ENCODE results near the gene CFAP20DC.
"Not testable (repeated sequence)": the region's sequence is repeated elsewhere in the genome, so short reads cannot be mapped to it uniquely, and the experiment has no call there.

CFAP20DC gene

DNA sequence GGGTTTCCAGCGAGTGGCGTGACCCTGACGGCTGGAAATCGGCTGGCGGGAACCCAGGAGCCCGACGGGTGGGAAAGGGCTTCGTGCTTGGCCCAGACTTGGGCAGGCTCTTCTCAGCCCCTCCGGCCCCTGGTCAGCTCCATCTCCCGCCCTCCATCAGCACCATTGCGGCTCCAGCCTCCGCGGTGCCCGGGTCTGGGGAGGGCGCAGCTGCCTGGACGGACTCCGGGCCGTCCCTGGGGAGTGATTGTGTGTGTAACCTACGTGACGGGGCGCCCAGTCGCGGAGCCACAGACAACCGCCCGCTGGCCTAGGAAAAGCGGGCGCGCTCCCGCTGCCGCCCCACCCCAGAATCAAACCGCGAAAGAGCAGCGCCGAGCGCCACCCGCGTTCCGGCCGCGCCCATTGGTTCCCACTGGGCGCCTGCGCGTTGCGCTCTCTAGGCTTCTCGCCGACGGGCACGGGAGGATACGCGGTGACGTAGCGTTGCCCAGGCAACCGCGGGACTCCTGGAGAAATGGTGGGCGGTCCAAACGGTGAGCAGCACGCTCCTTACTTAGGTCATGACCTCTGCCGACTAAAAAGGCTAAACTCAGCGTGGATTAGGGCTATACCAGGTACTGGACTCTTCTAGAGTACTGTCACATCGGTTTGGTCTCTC lies at the start of gene CFAP20DC:
TSS of gene CFAP20DC (minus strand) at position 355 of the 661 bp plus-strand sequence. CDS start 394 bp downstream, outside the sequence.
- peak; percentile 63 to 80 (median 76) for DNase-seq (ENCODE audit: low read depth in 2 of 3, low spot score in 2 of 3)

GRCh38 chr3:59098516-59098915 lies 48.7 kb upstream of the CFAP20DC start:
- not testable (repeated sequence) for DNase-seq (ENCODE audit: low read depth in 2 of 3, low spot score in 2 of 3)

- DNase-seq (ENCODE audit: low read depth in 2 of 3, low spot score in 2 of 3): no peak
Observed at GRCh38 chr3:59094446-59094845, 44.6 kb upstream of the CFAP20DC start.

- no peak for DNase-seq (ENCODE audit: low read depth in 2 of 3, low spot score in 2 of 3)
Observed at GRCh38 chr3:59093521-59093920, 43.7 kb upstream of the CFAP20DC start.

DNA sequence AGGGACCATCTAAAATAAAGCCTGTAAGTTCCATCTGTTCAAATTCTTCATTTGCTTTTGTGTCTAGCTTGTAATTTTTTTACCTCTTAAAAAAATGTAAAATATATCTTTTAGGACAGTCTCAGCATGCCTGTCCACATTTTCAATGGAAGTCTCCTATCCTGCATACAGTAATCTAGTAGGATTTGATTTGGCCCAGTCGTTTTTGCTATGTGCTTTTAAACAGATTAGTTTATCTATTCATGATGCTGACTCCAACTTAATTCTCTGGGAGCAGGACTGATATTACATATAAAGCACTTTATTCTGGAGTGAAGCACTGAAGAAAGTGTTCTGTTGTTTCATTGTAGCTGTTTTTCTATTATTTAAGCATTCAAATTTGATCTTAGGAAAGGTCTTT lies 38.9 kb upstream of the CFAP20DC start:
- DNase-seq (ENCODE audit: low read depth in 2 of 3, low spot score in 2 of 3): no peak

- DNase-seq (ENCODE audit: low read depth in 2 of 3, low spot score in 2 of 3): no peak
Observed at GRCh38 chr3:59085976-59086375, 36.2 kb upstream of the CFAP20DC start.

- no peak for DNase-seq (ENCODE audit: low read depth in 2 of 3, low spot score in 2 of 3)
Observed at GRCh38 chr3:59084583-59084982, 34.8 kb upstream of the CFAP20DC start.

- DNase-seq (ENCODE audit: low read depth in 2 of 3, low spot score in 2 of 3): no peak
Observed at GRCh38 chr3:59082106-59082505, 32.3 kb upstream of the CFAP20DC start.

DNA sequence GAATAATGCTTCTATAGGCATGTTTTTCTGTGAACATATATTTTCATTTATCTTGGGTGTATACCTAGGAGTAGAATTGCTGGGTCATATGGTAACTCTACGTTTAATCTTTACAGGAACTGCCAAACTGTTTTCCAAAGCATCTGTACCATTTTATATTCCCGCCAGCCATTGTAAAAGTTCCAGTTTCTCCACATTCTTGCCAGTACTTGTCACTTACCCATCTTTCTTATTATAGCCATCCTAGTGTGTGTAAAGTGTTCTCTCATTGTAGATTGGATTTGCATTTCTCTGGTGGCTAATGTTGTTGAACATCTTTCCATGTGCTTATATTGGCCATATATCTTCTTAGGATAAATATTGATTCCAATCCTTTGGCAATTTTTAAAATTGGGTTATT lies 31.2 kb upstream of the CFAP20DC start:
- DNase-seq (ENCODE audit: low read depth in 2 of 3, low spot score in 2 of 3): no peak

DNA sequence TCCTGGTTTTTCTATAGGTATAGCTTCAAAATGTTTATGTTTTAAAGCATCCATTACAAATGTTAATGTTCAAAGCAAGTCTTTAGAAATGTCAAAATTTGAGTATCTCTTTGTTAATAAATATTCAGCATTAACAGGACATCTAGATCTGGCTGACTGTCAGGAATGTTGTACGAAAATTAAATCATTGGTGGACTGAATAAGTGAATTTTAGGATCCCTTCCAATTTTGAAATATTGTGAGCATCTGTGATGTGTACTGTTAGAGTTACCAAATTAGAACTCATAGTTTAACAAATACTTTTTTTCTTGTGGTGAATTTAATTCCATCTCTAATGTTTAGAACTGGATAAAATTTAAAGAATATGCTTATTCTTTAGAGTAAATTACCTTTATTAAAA lies 30.1 kb upstream of the CFAP20DC start:
- DNase-seq (ENCODE audit: low read depth in 2 of 3, low spot score in 2 of 3): no peak

- no peak for DNase-seq (ENCODE audit: low read depth in 2 of 3, low spot score in 2 of 3)
Observed at GRCh38 chr3:59074764-59075163, 24.9 kb upstream of the CFAP20DC start.

DNA sequence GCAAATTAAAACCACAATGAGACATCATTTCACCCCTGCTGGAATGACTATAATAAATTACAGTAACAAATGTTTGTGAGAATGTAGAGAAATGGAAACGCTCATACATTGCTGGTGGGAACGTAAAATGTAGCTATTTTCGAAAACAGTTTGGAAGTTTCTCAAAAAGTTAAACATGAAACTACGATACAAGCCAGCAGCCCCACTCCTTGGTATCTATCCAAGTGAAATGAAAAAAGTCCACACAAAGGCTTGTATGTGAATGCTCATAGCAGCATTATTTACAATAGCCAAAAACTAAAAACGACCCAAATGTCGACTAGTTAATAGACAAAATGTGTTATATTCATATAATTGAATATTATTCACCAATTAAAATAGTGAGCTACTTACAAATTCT lies 22.9 kb upstream of the CFAP20DC start:
- DNase-seq (ENCODE audit: low read depth in 2 of 3, low spot score in 2 of 3): no peak

DNA sequence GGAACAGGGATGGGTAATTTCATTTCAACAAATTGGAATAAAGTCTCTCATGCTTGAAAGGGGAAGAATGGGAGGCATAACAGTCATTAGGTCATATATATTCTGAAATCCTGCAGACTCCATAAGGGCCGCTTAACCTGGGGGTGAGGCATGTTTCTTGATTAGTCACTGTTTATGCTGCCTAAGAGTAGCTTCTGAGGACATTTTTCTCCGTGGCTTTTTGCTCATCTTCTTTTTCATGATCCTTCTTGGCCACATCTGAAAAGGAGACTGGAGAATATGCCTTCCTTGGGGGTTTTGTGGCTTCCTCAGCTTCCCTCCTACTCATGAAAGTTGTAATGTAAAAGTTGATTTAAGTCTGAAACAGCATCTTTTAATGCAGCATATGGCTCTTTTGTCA lies 20.0 kb upstream of the CFAP20DC start:
- no peak for DNase-seq (ENCODE audit: low read depth in 2 of 3, low spot score in 2 of 3)

DNA sequence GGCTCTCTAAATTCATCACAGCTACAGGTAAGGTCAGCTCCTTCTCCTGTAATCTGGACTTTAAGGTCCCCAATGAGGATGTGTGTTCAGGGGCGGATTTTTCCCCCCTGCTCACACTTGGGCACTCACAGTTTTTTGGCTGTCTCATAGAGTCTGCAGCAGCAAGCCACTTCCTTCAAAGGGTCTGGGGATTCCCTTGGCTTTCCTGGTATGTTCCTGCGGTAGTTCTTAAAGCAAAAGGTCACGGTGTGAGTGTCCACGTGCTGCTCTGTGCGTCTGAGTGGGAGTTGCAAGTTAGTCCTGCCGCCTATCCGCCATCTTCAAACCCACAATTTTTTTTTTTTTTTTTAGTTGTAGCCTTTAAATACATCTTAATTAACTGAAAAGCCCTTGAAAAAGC lies 15.4 kb upstream of the CFAP20DC start:
- no peak for DNase-seq (ENCODE audit: low read depth in 2 of 3, low spot score in 2 of 3)

DNA sequence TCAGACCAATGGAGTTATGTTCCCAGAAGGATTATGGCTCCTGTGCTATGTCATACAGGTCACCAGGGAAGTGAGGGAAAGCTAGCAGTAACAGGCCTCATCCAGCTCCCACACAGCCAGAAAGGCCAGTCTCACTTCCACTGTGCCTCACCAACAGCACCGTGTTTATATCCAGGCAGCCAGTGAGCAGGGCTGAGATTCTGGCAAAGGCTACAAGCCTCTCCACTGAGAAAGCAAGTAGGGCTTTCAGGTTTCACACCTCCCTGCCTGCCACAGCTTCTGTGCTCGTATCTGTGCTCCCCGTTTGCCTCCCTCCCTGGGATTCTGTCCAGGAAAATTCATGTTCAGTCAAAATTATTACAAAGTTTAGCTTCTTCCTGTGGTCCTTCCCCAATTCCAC lies 14.9 kb upstream of the CFAP20DC start:
- no peak for DNase-seq (ENCODE audit: low read depth in 2 of 3, low spot score in 2 of 3)

DNA sequence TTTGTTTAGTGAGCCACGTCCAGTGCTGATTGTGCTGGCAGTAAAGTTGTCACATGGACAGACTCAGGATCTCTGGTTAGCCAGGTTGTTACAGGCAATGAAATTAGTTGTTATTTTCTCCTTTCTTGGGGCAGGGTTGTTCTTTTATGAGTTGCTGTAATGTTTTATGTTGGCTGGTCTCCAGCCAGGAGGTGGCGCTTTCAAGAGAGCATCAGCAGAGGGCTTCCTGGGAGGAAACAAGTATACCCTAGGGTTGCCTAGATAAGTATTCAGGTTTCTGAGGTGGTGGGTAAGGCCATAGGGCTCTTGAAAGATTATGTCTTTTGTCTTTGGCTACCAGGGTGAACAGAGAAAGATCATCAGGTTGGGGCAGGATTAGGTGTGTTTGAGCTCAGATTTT lies 14.5 kb upstream of the CFAP20DC start:
- DNase-seq (ENCODE audit: low read depth in 2 of 3, low spot score in 2 of 3): no peak

DNA sequence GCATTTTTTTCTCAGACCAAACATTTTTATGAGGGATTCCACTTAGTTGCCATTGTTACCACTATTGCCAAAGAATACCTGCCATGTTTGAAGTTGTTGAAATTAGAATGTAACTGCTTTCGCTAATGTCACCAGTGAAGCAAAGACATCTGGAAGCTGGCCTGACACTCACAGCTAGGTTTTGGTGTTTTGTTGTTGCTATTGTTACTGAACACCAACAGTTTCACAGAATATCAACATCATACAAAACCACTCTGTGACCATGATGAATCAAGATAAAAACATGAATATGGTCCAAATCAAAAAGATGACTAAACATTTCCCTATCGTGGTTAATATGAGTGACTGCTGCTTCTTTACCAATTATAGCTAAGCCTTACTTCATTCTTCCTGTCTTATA lies 6.9 kb upstream of the CFAP20DC start:
- no peak for DNase-seq (ENCODE audit: low read depth in 2 of 3, low spot score in 2 of 3)

- no peak for DNase-seq (ENCODE audit: low read depth in 2 of 3, low spot score in 2 of 3)
Observed at GRCh38 chr3:59052803-59053411, 3.1 kb upstream of the CFAP20DC start.

GRCh38 chr3:59050811-59051414 lies 1.1 kb upstream of the CFAP20DC start:
- DNase-seq (ENCODE audit: low read depth in 2 of 3, low spot score in 2 of 3): not testable (repeated sequence)

DNA sequence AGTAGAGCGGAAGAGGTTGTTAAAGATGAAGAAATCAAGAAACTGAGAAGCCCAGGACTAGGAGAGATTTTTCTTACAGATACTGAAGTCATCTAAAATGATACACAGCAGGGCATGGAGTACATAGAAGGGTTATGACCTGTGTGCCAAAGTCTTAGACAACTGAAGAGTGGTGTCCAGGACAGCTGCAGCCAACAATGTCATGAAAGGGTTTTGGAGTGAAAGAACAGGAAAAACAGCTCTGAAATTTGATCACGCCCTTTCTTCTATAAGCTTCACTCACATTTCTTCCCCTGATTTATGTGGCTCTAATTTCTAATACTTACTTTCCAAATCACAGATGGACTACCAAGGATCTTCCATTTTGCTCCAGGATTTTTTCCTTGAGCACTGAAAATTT lies 3.0 kb downstream of the CFAP20DC start:
- no peak for DNase-seq (ENCODE audit: low read depth in 2 of 3, low spot score in 2 of 3)

DNA sequence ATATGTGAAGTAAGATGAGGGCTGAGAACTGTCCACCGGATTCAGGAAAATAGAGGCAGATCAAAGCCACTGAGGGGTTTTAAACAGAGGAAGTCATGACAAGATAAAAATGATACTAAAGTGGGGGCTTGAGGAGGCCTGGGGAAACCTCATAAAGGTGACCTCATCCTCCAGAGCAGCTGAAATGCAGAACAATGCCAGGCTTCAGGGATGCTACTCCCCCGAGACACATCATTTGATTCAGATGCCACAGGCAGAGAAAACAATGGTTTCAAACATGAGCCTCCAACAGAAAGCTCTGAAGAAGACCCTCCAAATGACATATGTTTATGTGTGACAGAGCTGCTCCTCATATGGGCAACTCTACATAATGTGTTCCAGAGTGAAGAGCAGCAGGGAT lies 6.4 kb downstream of the CFAP20DC start:
- DNase-seq (ENCODE audit: low read depth in 2 of 3, low spot score in 2 of 3): no peak

- no peak for DNase-seq (ENCODE audit: low read depth in 2 of 3, low spot score in 2 of 3)
Observed at GRCh38 chr3:59040902-59041301, 8.9 kb downstream of the CFAP20DC start.

DNA sequence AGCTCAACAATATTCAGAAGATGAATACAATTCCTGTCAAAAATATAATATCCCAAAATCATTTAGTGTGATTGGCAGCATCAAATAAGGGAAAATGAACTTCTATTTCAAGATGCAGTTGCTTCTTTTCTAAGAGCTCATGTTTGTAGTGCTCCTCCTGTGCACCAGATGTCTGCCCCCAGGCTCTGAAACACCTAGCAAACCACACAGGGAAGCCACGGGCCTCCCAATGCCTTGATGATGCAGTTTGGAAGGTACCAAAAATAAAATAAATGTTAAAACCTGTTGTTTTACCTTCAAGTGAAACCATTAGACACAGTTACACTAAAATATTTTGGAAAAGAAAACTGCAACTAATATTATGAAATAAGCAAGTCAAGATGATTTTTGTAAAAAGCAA lies 22.2 kb downstream of the CFAP20DC start:
- DNase-seq (ENCODE audit: low read depth in 2 of 3, low spot score in 2 of 3): no peak

Data from activated CD8-positive, alpha-beta memory T cell treated with anti-CD3 and anti-CD28 coated beads for 48 hours (primary cell).